C1 segment of cervical spinal cord (tissue), 14 donors: ENCODE results near the gene WRNIP1.

ENCODE experiments used
- DNase-seq, 14 donors: peaks; one replicate each; lab custom pipeline; 2025; lab: John Stamatoyannopoulos, UW

Gene WRNIP1

DNA sequence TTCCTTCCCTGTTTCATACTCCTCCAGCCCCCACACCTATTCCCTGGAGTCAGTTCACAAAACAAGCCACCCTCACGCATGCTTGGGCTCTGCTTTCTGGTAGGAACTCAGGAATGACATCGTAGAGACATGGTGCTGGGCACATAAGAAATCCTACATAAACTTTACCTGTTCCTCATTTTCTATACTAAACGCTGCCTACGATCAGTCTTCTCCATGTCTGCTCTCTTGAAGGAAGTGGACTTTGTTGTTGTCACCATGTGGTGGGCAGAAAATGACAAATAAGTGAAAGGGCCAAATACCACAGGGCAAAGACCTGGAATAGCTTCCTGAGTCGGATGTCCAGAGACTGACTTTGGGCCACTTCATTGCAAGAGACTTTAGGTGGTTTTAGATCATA lies 24.6 kb upstream of the WRNIP1 start:
- no peak for DNase-seq

DNA sequence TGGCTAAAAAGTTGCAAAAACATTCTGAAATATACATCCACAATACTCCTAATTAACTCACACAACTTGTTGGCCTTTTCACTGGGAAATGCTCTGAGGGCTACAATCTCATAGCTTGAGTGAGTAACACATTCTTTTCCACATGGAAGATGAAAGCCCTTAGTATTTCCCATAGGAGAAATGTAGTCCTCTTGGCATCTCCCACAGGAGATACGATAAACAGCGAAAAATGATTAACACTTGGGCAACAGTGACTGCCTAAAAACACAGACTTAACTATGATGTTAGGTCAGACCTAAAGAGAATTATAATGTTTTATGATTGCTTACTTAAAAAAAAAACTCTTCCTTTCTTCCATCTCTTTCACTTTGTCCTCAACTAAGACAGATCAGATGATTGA lies 23.4 kb upstream of the WRNIP1 start:
- no peak for DNase-seq

DNA sequence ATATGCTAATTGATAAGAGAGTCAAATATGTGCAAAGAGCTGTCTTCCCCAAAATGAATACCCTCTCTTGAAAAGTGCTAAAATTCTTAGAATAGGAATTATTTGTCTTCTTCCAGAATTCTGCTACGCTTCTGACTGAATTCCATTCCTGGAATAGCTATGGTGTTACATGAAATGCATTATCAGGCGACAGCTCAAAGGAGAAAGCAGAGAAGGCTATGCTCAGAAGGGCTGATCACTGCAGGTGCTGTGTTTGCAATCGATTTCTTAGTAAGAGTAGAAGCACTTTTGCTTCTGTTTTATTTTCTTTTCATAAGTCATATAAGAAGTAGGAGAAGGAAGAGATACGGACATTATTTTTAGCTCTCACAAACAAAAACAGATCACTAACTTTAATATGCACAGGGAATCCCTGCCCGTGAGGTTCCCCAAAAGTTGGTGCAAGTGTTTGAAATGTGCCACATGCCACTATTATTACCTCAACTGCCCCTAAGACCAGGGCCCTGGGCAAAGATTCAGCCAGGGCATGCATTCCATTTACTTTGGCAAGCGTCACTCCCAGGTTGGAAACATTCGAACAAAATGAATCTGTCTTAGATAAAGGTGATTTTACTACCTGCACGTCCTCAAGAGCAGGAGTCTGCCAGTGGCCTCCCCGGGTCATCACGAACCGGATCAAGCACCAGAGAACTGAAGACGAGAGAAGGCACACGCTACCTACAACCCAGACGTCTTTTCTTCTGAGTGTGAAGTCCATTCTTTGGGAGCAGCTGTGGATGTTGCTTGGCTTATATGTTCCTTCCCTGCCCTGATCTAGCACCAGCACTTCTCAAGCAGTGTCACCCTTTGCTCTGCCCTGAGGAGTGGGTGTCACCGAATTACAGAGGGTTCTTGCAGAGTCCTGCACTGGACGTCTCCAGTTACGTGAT lies 21.6 kb upstream of the WRNIP1 start:
- DNase-seq = peak in 1 of 14 donors; percentile 76

DNA sequence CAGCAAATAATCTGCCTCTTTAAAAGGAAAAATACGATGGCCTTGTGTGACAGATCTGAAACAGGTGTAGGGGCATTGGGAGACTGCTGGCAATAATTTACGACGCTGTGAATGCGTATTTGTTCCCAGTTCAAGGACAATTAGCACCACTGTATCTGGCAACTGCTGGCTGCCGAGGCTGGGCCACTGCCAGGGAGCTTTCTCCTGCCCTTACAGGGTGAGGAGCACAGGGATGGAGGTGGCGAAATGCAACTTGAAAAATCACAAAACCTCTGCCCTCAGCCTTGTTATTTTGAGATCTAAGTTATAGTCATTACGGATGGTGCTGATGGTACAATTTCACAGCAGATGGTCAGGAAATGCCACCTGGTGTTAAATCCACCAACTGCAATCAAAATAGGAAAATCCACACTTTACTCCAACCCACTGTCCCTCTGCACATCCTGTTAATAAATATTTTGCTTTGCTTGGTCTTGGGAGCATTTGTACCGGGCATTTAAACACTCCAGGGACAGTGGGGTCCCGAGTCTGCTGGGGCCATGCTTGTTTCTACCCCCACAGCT lies 20.9 kb upstream of the WRNIP1 start:
- peak in 5 of 14 donors; percentile 25 to 85 (median 32) for DNase-seq

DNA sequence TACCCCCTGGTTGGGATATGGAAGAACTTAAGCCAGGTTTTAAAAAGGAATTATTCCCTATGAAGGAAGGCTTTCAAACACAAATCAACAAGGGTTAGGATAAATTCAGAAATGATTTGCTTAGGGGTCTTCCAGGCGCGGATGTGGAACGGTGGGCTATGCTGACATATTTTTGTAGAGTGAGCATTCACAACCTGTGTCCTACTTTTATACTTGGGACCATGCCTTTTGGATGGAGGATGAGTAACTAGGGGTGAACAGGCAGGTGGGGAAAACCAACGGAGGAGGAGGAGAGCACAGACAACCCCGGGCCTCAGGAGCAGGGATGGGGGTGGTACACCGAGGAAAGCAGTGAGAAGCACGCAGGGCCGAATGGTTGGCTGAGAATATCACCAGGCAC lies 20.4 kb upstream of the WRNIP1 start:
- DNase-seq = peak in 1 of 14 donors; percentile 68

DNA sequence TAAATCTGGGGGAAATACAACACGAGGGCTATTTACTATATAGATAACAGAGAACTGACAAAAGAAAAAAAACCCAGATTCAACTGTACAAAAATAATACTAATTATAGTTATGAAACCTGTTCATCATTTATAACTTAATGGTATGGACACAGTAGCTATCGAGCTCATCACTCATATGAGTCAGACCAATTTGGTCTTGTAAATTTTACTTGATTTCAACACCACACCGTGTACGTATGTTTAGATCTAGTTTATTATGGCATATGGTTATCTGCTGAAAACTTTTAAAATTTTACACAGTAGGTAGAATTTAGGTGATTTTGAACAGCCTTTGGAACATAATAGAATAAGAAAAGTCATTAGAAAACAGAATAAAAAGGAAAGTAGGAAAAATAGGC lies 19.9 kb upstream of the WRNIP1 start:
- no peak for DNase-seq

DNA sequence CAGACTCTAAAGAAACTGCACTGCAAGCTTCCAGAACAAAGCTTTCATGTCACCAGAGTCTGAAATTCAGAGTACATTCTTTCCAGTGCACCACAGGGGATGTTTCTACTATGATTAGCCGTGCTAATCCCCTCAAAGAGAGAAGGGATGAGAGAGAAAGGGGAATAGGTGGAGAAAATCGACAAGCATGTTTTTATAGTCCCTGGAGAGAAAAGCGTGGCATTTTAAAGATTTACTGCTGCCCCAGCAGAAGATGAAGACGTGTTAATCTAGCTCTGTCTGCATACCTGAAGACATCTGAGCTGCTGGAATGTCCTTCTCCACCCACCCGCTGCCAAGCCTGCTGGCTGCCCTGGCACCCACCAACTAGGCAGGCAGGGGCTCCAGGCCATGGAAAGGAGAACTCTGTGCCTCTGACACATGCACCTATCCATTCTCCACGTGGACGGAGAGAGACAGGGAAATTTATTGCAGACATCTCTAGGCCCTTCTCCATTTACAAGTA lies 18.6 kb upstream of the WRNIP1 start:
- DNase-seq = peak in 1 of 14 donors; percentile 69

DNA sequence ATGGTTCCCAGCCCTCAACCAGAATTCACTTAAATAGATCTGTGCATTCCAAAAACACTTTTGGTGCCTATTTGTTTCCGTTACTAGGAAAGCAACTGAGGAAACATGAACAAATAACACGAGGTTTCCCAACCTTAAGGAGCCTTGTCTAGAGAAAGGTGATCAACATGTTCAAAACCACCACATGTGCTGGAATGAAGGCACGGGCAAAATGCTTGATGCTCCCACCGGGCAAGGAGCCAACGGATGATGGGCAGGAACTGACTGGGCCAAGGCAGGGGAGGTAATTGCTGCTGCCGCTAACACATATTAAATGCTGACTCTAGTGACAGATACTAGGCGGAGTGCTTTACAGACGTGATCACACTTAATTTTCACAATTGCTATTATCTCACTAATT lies 17.0 kb upstream of the WRNIP1 start:
- no peak for DNase-seq

DNA sequence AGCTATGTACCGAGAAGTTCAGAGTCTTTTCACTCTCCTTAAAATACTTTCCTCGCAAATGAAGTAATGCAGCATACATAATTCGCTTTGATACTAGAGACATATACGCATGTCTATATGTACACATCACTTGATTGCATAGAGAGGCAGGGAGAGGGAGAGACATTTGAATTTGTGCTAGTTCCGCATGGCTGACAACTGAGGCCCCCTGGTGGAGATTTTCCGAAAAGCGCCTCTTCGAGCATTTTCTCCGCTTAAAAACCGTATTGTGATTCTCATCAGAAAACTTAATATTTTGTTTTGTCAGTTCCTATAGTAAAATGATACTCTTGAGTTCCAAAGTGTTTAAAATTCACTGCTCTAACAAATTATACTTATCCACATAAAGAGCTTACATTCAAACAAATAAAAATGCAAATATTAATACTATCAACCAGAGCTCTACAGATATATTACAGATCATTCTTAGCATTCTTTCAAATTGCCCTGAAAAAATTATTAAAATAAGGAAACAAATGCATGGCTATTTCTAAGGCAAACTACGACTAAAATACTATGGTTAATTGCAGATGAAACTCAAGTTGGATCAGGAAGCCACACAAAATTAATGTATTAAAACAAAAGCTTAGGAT lies 15.1 kb upstream of the WRNIP1 start:
- peak in 7 of 14 donors; percentile 27 to 74 (median 42) for DNase-seq

DNA sequence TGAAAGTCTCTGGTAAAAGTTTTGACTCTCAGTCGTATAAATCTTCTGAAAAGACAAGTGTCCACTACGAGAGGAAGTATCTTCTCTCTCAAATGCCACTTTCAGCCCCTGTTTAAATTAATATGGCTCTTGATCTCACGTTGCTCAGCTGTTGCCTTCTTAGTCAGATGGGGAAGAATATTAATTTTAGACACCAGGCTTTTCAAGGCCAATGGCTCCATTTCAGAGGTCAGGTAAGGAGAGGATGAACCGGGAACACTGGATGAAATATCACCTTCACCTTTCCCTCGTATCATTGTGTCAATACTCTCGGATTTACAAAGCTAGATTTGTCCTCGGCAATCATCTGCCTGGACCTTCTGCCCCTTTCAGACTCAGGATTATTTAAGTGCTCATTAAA lies 14.4 kb upstream of the WRNIP1 start, which contains the start of gene MYLK4:
Gene MYLK4 (minus strand): TSS at position 91 of the 400 bp plus-strand sequence. CDS start 1,628 bp downstream, outside the sequence.
- DNase-seq = no peak

DNA sequence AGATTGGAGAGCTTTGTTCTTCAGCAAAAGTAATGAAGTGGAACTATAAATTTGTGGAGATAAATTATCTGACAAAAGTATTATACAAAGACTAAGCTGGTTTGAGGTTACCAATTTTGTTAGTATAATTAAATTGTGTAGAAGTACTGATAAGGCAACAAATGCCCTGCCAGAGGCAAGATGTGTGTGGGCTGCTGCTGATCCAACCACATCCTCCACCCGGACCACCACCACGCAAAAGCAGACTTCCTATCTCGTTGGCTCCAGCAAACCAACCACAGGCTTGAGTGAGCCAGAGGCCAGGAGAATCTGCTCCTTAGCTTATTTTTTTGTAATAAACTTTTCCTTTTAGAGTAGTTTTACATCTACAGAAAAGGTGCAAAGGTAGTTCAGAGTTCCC lies 13.3 kb upstream of the WRNIP1 start:
- no peak for DNase-seq

DNA sequence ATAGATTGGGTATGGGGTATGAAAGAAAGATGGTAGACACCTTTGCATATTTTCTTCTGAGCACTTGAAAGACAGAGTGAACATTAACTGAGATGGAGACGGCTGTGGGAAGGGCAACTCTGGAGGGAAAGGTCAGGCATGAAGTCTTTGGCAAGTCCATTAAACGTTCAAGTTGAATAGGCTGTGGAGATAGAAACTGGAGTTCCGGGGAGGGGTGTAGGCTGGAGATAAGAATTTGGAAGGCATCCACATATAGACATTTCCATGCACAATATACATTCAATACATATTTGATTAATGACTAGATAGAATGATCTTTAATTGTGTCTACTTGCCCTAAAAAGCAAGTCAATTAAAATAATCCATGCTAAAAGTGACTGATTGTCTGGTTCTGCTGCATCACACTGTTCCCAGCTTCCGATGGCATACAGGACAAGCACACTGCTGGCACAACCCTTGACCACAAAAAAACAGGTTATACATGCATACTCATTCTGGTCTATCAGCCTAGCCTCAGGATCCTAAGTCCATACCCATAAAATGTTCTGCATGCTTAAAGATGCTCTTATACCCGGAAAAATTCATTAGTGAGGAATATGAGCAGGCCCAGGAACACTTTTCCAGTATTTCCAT lies 12.6 kb upstream of the WRNIP1 start:
- no peak for DNase-seq

DNA sequence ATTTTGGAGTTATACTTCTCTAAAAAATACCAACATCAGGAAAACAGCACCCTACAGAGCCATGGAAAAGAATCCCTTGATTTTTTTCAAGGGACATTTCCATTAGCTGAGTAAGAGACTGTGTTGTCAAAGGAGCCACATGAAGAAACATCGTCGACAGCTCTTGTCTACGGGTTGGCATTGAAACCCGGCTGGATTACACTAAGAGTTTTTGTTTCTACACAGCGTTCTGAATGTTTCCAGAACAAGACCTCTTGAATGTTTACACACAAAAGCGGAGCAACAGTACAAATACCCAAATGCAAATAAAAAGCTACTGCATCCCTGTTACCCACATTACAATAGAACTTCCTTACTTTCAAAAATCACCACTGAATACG lies 12.1 kb upstream of the WRNIP1 start:
- DNase-seq = no peak

DNA sequence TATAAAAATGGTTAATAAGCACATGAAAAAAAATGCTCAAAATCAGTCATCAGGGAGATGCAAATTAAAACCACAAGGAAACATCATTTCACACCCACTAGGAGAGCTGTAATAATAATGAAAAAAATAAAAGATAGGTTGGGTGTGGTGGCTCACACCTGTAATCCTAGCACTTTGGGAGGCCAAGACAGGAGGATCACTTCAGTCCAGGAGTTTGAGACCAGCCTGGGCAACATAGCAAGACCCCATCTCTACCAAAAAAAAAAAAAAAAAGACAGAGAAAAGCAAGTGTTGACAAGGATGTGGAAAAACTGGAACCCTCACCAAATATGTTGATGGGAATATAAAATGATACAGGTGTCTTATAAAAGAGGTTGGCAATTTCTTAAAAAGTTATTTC lies 11.4 kb upstream of the WRNIP1 start:
- DNase-seq = no peak

DNA sequence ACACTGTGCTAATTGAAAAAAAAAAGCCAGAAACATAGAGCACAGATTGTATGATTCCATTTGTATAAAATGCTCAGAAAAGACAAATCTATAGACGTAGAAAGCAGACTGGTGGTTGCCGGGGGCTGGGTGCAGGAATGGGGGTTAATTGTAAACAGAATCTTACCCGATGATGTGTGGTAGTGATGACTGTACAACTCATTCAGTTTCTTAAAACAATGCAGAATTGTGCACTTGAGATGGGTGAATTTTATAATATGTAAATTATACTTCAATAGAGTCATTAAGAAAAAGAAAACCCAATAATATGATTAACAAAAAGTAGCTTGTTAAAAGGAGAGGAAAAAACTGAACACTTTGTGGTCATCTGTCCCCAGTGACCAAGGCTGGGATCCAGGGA lies 10.8 kb upstream of the WRNIP1 start:
- DNase-seq = no peak

DNA sequence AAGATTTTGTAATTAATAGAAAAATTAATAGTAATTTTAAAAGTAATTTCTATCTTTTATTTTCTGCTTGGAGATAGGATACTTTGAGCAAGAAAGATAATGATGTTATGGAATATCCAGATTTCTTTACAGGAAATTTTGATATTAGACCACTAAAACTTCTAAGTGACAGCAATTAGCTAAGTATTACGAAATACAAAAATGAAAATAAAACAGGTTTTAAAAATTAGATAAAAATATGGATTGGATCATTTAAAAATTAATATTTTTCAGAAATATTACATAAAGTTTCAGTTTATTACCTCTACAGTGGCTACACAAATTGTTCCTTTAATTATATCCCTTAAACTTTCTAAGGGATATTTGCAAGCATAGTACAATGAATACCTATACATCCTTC lies 10.3 kb upstream of the WRNIP1 start:
- DNase-seq = no peak

DNA sequence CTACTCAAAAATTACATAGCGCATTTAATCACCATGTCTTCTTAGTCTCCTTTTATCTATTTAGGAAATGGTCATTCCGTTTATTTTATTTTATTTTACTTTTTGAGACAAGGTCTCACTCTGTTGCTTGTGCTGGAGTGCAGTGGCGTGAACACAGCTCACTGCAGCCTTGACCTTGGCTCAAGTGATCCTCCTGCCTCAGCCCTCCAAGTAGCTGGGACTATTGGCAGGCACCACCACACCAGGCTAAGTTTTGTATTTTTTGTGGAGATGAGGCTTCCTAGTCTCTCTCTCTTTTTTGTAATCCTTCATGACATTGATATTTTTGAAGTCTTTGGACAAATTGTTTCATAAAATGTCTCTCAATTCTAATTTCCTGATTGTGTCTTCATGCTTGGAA lies 9.7 kb upstream of the WRNIP1 start:
- no peak for DNase-seq

DNA sequence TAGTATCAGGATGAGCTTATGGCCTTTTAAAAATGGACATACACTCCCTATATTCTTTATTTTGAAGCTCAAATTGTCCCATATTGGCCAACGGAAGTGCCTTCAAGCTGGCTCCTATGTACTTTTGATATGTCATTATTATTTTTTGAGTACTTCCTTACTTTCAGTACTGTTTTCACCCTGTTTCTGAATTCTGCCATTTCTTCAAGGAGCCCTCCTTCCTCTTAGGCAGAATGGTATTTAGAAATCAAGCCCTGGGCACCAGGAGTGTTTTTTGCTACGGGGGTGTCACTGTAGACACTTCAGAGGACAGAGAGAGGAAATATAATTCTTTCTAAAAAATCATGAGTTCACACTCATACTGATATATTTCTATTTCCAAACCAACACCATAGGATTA lies 9.0 kb upstream of the WRNIP1 start:
- no peak for DNase-seq

DNA sequence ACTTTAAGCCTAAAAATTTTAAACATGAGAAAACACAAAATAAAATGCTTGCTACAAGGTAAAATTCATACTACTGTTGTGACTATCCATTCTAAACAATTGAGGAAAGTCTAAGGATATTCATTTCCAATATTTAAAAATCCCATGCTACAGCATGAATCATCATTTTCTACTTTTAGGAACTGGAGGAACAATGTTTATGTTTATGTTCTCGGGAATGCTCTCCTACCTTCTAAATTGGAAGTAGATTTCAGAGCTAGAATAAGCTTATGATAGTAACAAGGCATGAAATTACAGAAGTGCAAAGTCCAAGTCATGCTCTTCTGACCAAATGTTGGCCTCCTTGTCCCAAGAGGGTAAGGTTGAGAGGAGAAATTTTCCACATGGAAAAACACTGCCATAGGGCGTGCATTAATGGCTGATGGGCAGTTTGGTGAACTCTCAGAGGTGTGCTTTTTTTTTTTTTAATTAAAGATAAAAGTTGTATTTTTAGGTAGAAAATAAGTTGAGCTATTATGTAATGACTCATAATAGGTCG lies 8.4 kb upstream of the WRNIP1 start:
- no peak for DNase-seq

DNA sequence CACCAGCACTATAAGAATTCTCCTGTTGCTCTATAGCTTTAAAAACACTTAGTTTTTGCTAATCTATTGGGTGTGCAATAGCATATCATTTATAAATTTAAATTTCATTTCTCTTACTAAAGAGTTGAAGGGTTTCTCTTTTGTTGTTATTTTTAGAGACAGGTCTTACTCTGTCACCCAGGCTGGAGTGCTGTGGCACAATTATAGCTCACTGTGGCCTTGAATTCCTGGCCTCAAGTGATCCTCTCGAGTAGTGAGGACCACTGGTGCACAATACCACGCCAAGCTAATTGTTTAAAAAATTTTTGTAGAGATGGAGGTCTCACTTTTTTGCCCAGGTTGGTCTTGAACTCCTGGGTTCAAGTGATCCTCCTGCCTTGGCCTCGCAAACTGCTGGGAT lies 6.2 kb upstream of the WRNIP1 start:
- no peak for DNase-seq
